Endothelial cell of umbilical vein (primary cell): ENCODE data around the gene CDK18. TPM values are rescaled to one million over a fixed set of nuclear protein-coding genes. Genes with fewer than 3 reads are reported as not detected.
"Not testable (repeated sequence)": the region's sequence is repeated elsewhere in the genome, so short reads cannot be mapped to it uniquely, and the experiment has no call there.

Source experiments
- BruUV-seq: library from RNA; stranded (reverse); fragments of 400-500 nt; replicated peaks from 2 replicates; lab custom pipeline; 2021; lab: Mats Ljungman, UMichigan
- CTCF ChIA-PET: fragments of 300-600, 350-600 bp; sonication (Branson Sonifier 250); formaldehyde crosslinking; loops from one replicate; lab custom pipeline; 2021; ENCODE audit warnings: antibody characterized with exemption, inconsistent platforms; lab: Charles Lee
- POLR2A ChIA-PET: fragments of 300-600, 350-600 bp; sonication (Branson Sonifier 250); formaldehyde crosslinking; loops from one replicate; lab custom pipeline; 2021; ENCODE audit warnings: antibody characterized with exemption, inconsistent platforms; lab: Charles Lee
- DNase-seq: peaks from one replicate; pipeline ENCODE4 v3.0.0-alpha.2; 2011; ENCODE audit warnings: low read depth, low spot score
- FAIRE-seq: peaks from 2 replicates; lab custom pipeline; 2011; peaks lifted over from hg19 to GRCh38; lab: Jason Lieb, UNC
- H2AFZ ChIP-seq: 2 replicates; pipeline ENCODE4 v1.6.0; 2012; ENCODE audit warnings: low read depth, low read length, control low read depth, inconsistent platforms
- H3K27ac ChIP-seq: 2 replicates; pipeline ENCODE4 v1.5.1; 2011; ENCODE audit warnings: low read depth, mild to moderate bottlenecking, control low read depth, low read length, moderate library complexity; ENCODE audit not compliant: insufficient read depth
- H3K27me3 ChIP-seq, 2 experiments: 2 replicates each; pipeline versions ENCODE4 v1.6.0 to v1.6.1; 2011; ENCODE audit warnings: low read length in 2 of 2, mixed read lengths in 1 of 2; ENCODE audit not compliant: control insufficient read depth in 2 of 2, insufficient read depth in 2 of 2
- H3K36me3 ChIP-seq, 2 experiments: 2 replicates in 1 of 2; 3 replicates in 1 of 2; pipeline ENCODE4 v1.5.1; 2011; ENCODE audit warnings: low read length in 2 of 2, mild to moderate bottlenecking in 1 of 2, moderate library complexity in 1 of 2; ENCODE audit not compliant: control insufficient read depth in 2 of 2, insufficient read depth in 2 of 2; ENCODE audit errors: extremely low read depth in 1 of 2
- H3K4me1 ChIP-seq: 3 replicates; pipeline ENCODE4 v1.5.1; 2011; ENCODE audit warnings: mild to moderate bottlenecking, low read length; ENCODE audit not compliant: control insufficient read depth, insufficient read depth; ENCODE audit errors: extremely low read depth
- H3K4me2 ChIP-seq: 2 replicates; pipeline ENCODE4 v1.6.1; 2011; ENCODE audit warnings: low read length, control low read depth, mixed read lengths; ENCODE audit not compliant: insufficient read depth
- H3K4me3 ChIP-seq, 3 experiments: fragments of 200-600 bp in 1 of 3; sonication (generic), shearing (Covaris generic) in 1 of 3; replicated peaks in 1 of 3; 2 replicates each; pipeline ENCODE4 v1.5.1; 2011 to 2016; ENCODE audit warnings: control low read depth in 3 of 3, low read length in 3 of 3, mild to moderate bottlenecking in 2 of 3, inconsistent platforms in 1 of 3, low read depth in 1 of 3, moderate library complexity in 1 of 3; ENCODE audit not compliant: insufficient read depth in 1 of 3
- H3K79me2 ChIP-seq: 2 replicates; pipeline ENCODE4 v1.6.0; 2012; ENCODE audit warnings: low read length, inconsistent platforms; ENCODE audit not compliant: control insufficient read depth, insufficient read depth
- H3K9ac ChIP-seq: replicated peaks from 2 replicates; pipeline ENCODE3; 2011; ENCODE audit warnings: low read length, control low read depth; ENCODE audit not compliant: insufficient read depth; ENCODE audit errors: extremely low read depth
- H3K9me1 ChIP-seq: replicated peaks from 3 replicates; pipeline ENCODE4 v1.6.0; 2011; ENCODE audit warnings: mild to moderate bottlenecking, low read length; ENCODE audit not compliant: control insufficient read depth, insufficient read depth; ENCODE audit errors: extremely low read depth
- H3K9me3 ChIP-seq: replicated peaks from 2 replicates; pipeline ENCODE4 v1.5.1; 2012; ENCODE audit warnings: low read length, inconsistent platforms; ENCODE audit not compliant: control insufficient read depth, insufficient read depth
- H4K20me1 ChIP-seq: replicated peaks from 2 replicates; pipeline ENCODE3; 2011; ENCODE audit warnings: mild to moderate bottlenecking, low read length; ENCODE audit not compliant: control insufficient read depth, insufficient read depth; ENCODE audit errors: extremely low read depth
- CTCF ChIP-seq, 2 donors: IDR thresholded peaks; 1 replicate in 1 of 2; 2 replicates in 1 of 2; pipeline ENCODE4 v1.5.1; 2011; ENCODE audit warnings: low read length in 2 of 2, mild to moderate bottlenecking in 2 of 2, moderate library complexity in 2 of 2, control low read depth in 1 of 2, inconsistent platforms in 1 of 2, low read depth in 1 of 2; ENCODE audit not compliant: insufficient read depth in 1 of 2; ENCODE audit errors: extremely low read depth in 1 of 2
- EZH2 ChIP-seq: IDR thresholded peaks from 2 replicates; pipeline ENCODE4 v1.6.1; 2012; ENCODE audit warnings: borderline replicate concordance, low read depth, mild to moderate bottlenecking, moderate library complexity, low read length, inconsistent platforms; ENCODE audit not compliant: severe bottlenecking
- FOS ChIP-seq: IDR thresholded peaks from 2 replicates; pipeline ENCODE4 v1.6.1; 2011; ENCODE audit warnings: mild to moderate bottlenecking, low read length, moderate library complexity, borderline replicate concordance; ENCODE audit not compliant: insufficient read depth
- GATA2 ChIP-seq: IDR thresholded peaks from 2 replicates; pipeline ENCODE4 v1.7.0; 2011; ENCODE audit warnings: low read depth, mild to moderate bottlenecking, moderate library complexity, mixed read lengths, low read length; ENCODE audit not compliant: insufficient read length, insufficient read depth
- JUN ChIP-seq: IDR thresholded peaks from 2 replicates; pipeline ENCODE4 v1.6.1; 2011; ENCODE audit warnings: borderline replicate concordance, low read depth; ENCODE audit not compliant: insufficient read length, insufficient read depth
- MAX ChIP-seq: IDR thresholded peaks from 2 replicates; pipeline ENCODE4 v1.6.1; 2011; ENCODE audit not compliant: insufficient read depth, insufficient read length
- MYC ChIP-seq: IDR thresholded peaks from one replicate; pipeline ENCODE4 v1.6.1; 2011; ENCODE audit warnings: mild to moderate bottlenecking, low read depth, low read length
- POLR2A ChIP-seq: IDR thresholded peaks from 2 replicates; pipeline ENCODE4 v1.6.1; 2012; ENCODE audit warnings: low read depth, mild to moderate bottlenecking, control low read depth, low read length
- POLR2AphosphoS5 ChIP-seq: IDR thresholded peaks from 2 replicates; pipeline ENCODE4 v1.6.1; 2012; ENCODE audit warnings: low read depth, mild to moderate bottlenecking, control low read depth, low read length, moderate library complexity; ENCODE audit not compliant: insufficient read depth
- dilution Hi-C: fragments of 300-500 bp; cut with MboI; formaldehyde crosslinking; loops from one replicate; pipeline ENCODE4 v1.15.0; 2019; ENCODE audit warnings: low sequenced_read_pairs; ENCODE audit not compliant: extremely low pct_ligation_motif_present
- intact Hi-C: fragments of 100-400 bp; cut with micrococcal nuclease; formaldehyde crosslinking; loops from one replicate; pipeline ENCODE4 v1.10.0; 2022
- polyA plus RNA-seq, 4 experiments: library from polyadenylated mRNA; depleted of rRNA in 3 of 4; stranded (reverse) in 3 of 4; unstranded in 1 of 4; fragments of >200 nt; gene quantifications; 2 replicates each; pipeline versions ENCODE4 v1.2.1 to v1.2.3, GENCODE V29; 2011 to 2012; ENCODE audit warnings: missing spikeins in 1 of 4
- total RNA-seq: library from RNA; stranded (reverse); gene quantifications from 2 replicates; pipeline ENCODE4 v1.2.3, GENCODE V29; 2021

CDK18 gene
- total and polyA plus RNA-seq, 2 donors (not counting 3 experiments of a cell fraction or from before 2014, with no cell fraction given): 0.17 to 1.2 TPM

- DNase-seq: no peak
Measured at GRCh38 chr1:205477759-205478247, 26.7 kb upstream of the CDK18 start.

GRCh38 chr1:205478985-205479384 is 25.5 kb upstream of the CDK18 start:
- H3K4me1 ChIP-seq, H3K4me2 ChIP-seq, H3K36me3 ChIP-seq, FAIRE-seq, H4K20me1 ChIP-seq, H3K27ac ChIP-seq, H2AFZ ChIP-seq, H3K79me2 ChIP-seq, H3K9me3 ChIP-seq, intact Hi-C loops, H3K27me3 ChIP-seq, BruUV-seq, H3K9me1 ChIP-seq, H3K4me3 ChIP-seq, H3K9ac ChIP-seq, dilution Hi-C loops, DNase-seq, POLR2A ChIA-PET: not testable (repeated sequence)
- CTCF ChIA-PET: interaction anchor here (1.4 to 3.1 kb wide), 4 partner anchors 8 to 125 kb away, joined by 5 to 15 read pairs (median 8); no protein-coding TSS in a partner anchor

More at GRCh38 chr1:205477759-205478247, 26.7 kb upstream of the CDK18 start:
- no TSS peak for BruUV-seq
- H4K20me1 ChIP-seq: no peaks in the 10 kb centered on the region
- no peak for FAIRE-seq
- intact Hi-C loops (no loop called here), dilution Hi-C loops (no loop called here)
- H2AFZ ChIP-seq: no peak overlapping the region
- H3K4me2 ChIP-seq: no peak overlapping the region
- no peaks in the 10 kb centered on the region for H3K79me2 ChIP-seq
- H3K9me1 ChIP-seq: no peaks in the 10 kb centered on the region
- H3K27me3 ChIP-seq: peaks cover 3 to 5% of the 10 kb centered on the region in 2 experiments
- no peak overlapping the region for H3K4me3 ChIP-seq
- H3K27ac ChIP-seq: no peak overlapping the region
- H3K4me1 ChIP-seq: no peaks in the 10 kb centered on the region
- H3K9me3 ChIP-seq: no peaks in the 10 kb centered on the region
- H3K9ac ChIP-seq: no peak overlapping the region
- TF ChIP-seq MAX (no peak), FOS (no peak), EZH2 (no peak), MYC (no peak), POLR2A (no peak), CTCF (IDR thresholded peaks at IDR 0.05; ENCODE audit: extremely low read depth in 1 of 2, insufficient read depth in 1 of 2, low read depth in 1 of 2, low read length in 2 of 2) (no peak), GATA2 (no peak), JUN (no peak), POLR2AphosphoS5 (no peak)
- POLR2A ChIA-PET: no interaction called here
- H3K36me3 ChIP-seq: no peaks in the 10 kb centered on the region
- CTCF ChIA-PET: interaction anchor here (1.1 to 3.1 kb wide), 5 partner anchors 10 to 142 kb away, joined by 3 to 15 read pairs (median 8); no protein-coding TSS in a partner anchor
